ENCODE results near the gene NAV2. TPM values are rescaled to one million over a fixed set of nuclear protein-coding genes. Genes with fewer than 3 reads are reported as not detected.
A peak's percentile ranks its signal among the peaks of the same experiment; 100 is the strongest.

The NAV2 gene
- total and polyA plus RNA-seq, 4 donors = 5.0 to 250 (median 51.4) TPM

DNA sequence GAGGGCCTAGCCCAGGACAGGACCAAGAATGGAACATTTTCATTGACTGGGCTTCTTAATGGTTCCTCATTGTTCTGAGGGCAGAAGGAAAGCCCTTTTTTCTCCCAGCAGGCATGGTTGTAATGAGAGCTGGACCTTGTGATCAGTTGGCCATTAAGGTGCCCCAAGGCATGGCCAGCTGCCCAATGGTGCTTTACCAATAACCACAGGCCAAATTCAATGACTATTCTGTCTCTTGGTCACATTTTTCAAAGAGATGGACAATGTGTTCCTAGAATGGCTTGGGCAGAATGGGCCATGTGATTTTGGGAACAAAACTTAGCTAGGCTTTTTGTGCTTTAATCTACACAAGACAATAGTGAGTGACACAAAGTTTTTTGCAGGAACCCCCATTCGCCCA lies 7.3 kb downstream of the NAV2 start:
- H3K27me3 ChIP-seq (ENCODE audit: control insufficient read depth in 1 of 2, insufficient read depth in 2 of 2, low read length in 1 of 2) = no peaks in the 10 kb centered on the region
- DNase-seq (no peak), ATAC-seq (ENCODE audit: low FRiP score) (no peak)
- H3K36me3 ChIP-seq (ENCODE audit: control insufficient read depth in 1 of 2, insufficient read depth in 2 of 2, low read length in 1 of 2) = no peaks in the 10 kb centered on the region
- H3K4me1 ChIP-seq (ENCODE audit: control insufficient read depth in 1 of 2, insufficient read depth in 2 of 2, low read length in 2 of 2) = peaks cover 10 to 20% of the 10 kb centered on the region in 2 donors
- H3K9me3 ChIP-seq (ENCODE audit: control insufficient read depth, low read length) = no peaks in the 10 kb centered on the region
- peak overlapping the region; percentile 8 to 86 for H3K27ac ChIP-seq (ENCODE audit: low read depth in 1 of 2, low read length in 2 of 2)
- 62 to 81% methylated on average over 1 of the region's 1 CpG for WGBS, 2 donors
- no peak overlapping the region for H3K4me3 ChIP-seq (ENCODE audit: low read length in 2 of 2)
- intact Hi-C loops (cut with DNase I) = loop anchor here in 1 of 2 donors (5.0 to 10.0 kb wide), 2 partner anchors 38 to 395 kb away; no protein-coding TSS in a partner anchor

DNA sequence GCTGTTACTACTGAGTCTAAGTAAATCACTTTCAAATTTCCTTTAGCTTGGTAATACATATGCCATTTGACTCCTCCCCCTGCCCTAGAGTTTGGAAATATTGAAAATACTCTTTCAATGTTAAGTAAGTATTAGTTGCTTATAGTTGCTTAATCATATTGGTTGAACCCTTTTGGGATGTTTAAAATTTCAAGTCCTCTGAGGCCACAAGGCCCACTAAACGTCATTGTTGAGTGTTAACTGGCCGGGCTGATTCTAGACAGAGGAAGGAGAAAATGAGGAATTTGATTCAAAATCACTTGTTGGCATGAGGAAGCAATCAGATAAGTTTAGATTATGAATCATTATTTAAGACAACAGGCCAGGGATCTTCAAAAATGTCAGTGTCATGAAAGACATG lies 8.5 kb downstream of the NAV2 start:
- Histone ChIP-seq H3K9me3 (ENCODE audit: control insufficient read depth, low read length) (no peaks in the 10 kb centered on the region), H3K36me3 (ENCODE audit: control insufficient read depth in 1 of 2, insufficient read depth in 2 of 2, low read length in 1 of 2) (no peaks in the 10 kb centered on the region), H3K4me3 (ENCODE audit: low read length in 2 of 2) (no peak overlapping the region), H3K27me3 (ENCODE audit: control insufficient read depth in 1 of 2, insufficient read depth in 2 of 2, low read length in 1 of 2) (no peaks in the 10 kb centered on the region), H3K4me1 (ENCODE audit: control insufficient read depth in 1 of 2, insufficient read depth in 2 of 2, low read length in 2 of 2) (peaks cover 15 to 20% of the 10 kb centered on the region in 2 donors), H3K27ac (ENCODE audit: low read depth in 1 of 2, low read length in 2 of 2) (no peak overlapping the region)
- no peak for DNase-seq
- no peak for ATAC-seq (ENCODE audit: low FRiP score)
- intact Hi-C loops (cut with DNase I) = loop anchor here in 1 of 2 donors (10.0 kb wide), 1 partner anchor 394 kb away; no protein-coding TSS in a partner anchor
- WGBS, 2 donors = 32 to 41% methylated on average over 2 of the region's 2 CpGs

DNA sequence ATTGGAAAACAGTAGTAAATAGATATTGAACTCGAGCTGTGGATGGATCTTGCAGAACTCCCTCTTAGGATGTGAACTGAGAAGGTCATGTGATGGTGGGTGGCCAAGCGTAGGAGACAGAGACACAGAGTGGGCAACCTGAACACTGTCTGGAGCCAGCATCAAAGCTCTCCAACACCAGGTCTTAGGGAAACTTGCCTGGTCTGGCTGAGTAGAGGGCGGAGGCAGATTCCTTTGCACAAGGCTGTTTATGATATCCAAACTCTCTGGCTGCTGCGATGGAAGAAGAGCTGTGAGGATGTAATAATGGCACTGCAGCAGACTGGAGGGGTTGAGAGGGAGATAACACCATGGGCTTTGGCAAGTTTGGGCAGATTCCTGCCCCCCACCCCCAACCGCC lies 10.1 kb downstream of the NAV2 start:
- Histone ChIP-seq H3K9me3 (ENCODE audit: control insufficient read depth, low read length) (no peaks in the 10 kb centered on the region), H3K27me3 (ENCODE audit: control insufficient read depth in 1 of 2, insufficient read depth in 2 of 2, low read length in 1 of 2) (no peaks in the 10 kb centered on the region), H3K4me1 (ENCODE audit: control insufficient read depth in 1 of 2, insufficient read depth in 2 of 2, low read length in 2 of 2) (peaks cover 19 to 24% of the 10 kb centered on the region in 2 donors), H3K4me3 (ENCODE audit: low read length in 2 of 2) (no peak overlapping the region), H3K36me3 (ENCODE audit: control insufficient read depth in 1 of 2, insufficient read depth in 2 of 2, low read length in 1 of 2) (no peaks in the 10 kb centered on the region), H3K27ac (ENCODE audit: low read depth in 1 of 2, low read length in 2 of 2) (peak overlapping the region; percentile 70 to 96)
- intact Hi-C loops (cut with DNase I) = loop anchor here in 1 of 2 donors (10.0 kb wide), 1 partner anchor 392 kb away; no protein-coding TSS in a partner anchor
- ATAC-seq (ENCODE audit: low FRiP score) = no peak
- no peak for DNase-seq
- WGBS, 2 donors = 47 to 55% methylated on average over 5 of the region's 5 CpGs

DNA sequence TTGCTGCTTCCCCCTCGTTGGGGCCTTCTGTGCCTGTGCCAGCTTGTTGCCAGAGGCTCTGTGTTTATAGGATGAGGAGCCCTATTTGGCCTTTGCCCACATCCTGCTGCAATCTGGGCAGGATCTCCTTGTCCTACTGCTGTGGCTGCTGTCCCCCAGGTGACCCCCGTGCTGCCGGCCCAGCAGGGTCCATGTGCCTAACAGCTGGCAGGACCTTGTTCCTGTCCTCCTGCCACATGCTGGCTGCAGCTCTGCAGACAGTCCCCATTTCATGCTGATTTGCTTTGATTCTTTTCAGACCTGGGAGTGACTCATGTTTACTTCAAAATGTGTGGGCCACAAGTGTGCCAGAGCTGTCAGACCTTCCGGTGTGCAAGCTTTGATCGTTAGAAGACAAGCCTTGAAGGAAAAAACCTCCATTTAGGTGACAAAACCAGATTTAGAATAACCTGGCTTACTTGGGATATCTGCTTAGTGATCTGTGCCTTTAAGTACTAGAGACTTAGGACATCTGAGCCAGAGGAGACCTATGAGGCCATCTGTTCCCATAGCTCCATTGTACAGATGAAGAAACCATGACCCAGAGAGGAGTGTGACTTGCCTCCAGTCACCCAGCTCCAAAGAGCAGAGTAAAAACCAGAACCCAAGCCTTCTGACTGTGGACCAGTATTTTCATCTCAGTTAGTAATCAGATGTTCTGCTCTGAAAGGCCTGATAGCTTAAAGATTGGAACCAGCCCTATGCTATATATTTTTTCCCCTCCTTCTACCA lies 11.1 kb downstream of the NAV2 start:
- peak; percentile 79 to 81 for DNase-seq
- H3K4me1 ChIP-seq (ENCODE audit: control insufficient read depth in 1 of 2, insufficient read depth in 2 of 2, low read length in 2 of 2) = peaks cover 22 to 24% of the 10 kb centered on the region in 2 donors
- H3K36me3 ChIP-seq (ENCODE audit: control insufficient read depth in 1 of 2, insufficient read depth in 2 of 2, low read length in 1 of 2) = no peaks in the 10 kb centered on the region
- peak overlapping the region; percentile 96 to 100 for H3K27ac ChIP-seq (ENCODE audit: low read depth in 1 of 2, low read length in 2 of 2)
- peak; percentile 46 for ATAC-seq (ENCODE audit: low FRiP score)
- no peaks in the 10 kb centered on the region for H3K27me3 ChIP-seq (ENCODE audit: control insufficient read depth in 1 of 2, insufficient read depth in 2 of 2, low read length in 1 of 2)
- no peaks in the 10 kb centered on the region for H3K9me3 ChIP-seq (ENCODE audit: control insufficient read depth, low read length)
- 1 to 2% methylated on average over 5 of the region's 5 CpGs for WGBS, 2 donors
- intact Hi-C loops (cut with DNase I) = loop anchor here in 1 of 2 donors (10.0 kb wide), 1 partner anchor 391 kb away; no protein-coding TSS in a partner anchor
- no peak overlapping the region for H3K4me3 ChIP-seq (ENCODE audit: low read length in 2 of 2)

DNA sequence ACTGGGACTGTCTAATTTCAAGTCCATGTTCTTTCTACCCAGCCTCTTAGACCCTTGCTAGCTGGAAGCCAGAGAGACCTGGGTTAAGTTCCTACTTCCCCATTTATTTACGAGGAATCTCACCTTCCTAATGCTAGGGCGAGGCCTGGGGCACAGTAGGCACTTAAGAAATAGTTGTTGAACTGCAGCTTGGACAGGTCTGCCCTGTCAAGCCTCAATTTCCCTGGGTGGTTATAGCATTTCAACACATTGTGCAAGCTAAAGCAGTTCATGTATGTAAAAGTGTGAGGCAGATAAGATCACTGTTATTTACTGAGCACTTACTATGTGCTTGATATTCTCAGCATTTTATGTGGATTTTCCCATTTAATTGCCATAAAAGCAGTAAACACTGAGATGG lies 12.1 kb downstream of the NAV2 start:
- Histone ChIP-seq H3K27ac (ENCODE audit: low read depth in 1 of 2, low read length in 2 of 2) (peak overlapping the region; percentile 96 to 100), H3K36me3 (ENCODE audit: control insufficient read depth in 1 of 2, insufficient read depth in 2 of 2, low read length in 1 of 2) (no peaks in the 10 kb centered on the region), H3K27me3 (ENCODE audit: control insufficient read depth in 1 of 2, insufficient read depth in 2 of 2, low read length in 1 of 2) (no peaks in the 10 kb centered on the region), H3K9me3 (ENCODE audit: control insufficient read depth, low read length) (no peaks in the 10 kb centered on the region), H3K4me1 (ENCODE audit: control insufficient read depth in 1 of 2, insufficient read depth in 2 of 2, low read length in 2 of 2) (peaks cover 21 to 24% of the 10 kb centered on the region in 2 donors), H3K4me3 (ENCODE audit: low read length in 2 of 2) (no peak overlapping the region)
- intact Hi-C loops (cut with DNase I) = loop anchor here in 1 of 2 donors (10.0 kb wide), 1 partner anchor 390 kb away; no protein-coding TSS in a partner anchor
- DNase-seq (no peak), ATAC-seq (ENCODE audit: low FRiP score) (no peak)
- WGBS, 2 donors = 78 to 84% methylated on average over 2 of the region's 2 CpGs

DNA sequence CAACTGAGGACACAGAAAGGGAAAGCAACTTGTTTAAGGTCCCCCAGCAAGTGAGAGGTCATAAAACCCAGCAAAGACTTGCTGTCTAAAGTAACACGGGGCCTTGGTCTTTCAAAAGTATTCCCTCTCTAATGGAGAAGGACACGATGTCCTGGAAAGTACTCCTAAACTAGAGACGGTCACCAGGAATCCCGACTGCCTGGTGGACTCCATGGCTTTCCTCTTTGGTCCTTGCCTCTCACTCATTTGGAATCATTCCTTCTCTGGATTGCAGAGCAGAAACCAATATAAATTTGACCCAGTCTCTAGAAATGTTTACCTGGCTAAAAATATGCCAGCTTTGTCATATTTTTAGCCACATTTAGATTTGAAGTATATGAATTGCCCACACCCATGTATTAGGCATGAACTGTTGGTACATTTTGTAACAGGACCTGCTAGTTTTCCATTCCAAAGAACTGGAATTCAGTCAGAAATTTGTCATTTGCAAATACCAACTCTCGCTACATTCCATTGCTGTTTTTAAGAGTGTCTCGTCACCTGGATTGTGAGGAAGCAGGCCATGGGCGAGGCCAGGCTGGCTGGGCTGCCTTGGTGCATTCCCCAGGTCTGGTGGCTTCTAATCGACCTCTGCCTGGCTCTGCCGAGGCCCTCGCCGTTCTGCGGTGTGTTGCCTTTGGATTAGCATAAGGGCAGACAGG lies 12.9 kb downstream of the NAV2 start:
- DNase-seq (peak; percentile 85 to 91), ATAC-seq (ENCODE audit: low FRiP score) (peak; percentile 75)
- intact Hi-C loops (cut with DNase I) = loop anchor here in 1 of 2 donors (10.0 kb wide), 1 partner anchor 389 kb away; no protein-coding TSS in a partner anchor
- Histone ChIP-seq H3K4me1 (ENCODE audit: control insufficient read depth in 1 of 2, insufficient read depth in 2 of 2, low read length in 2 of 2) (peaks cover 14 to 24% of the 10 kb centered on the region in 2 donors), H3K9me3 (ENCODE audit: control insufficient read depth, low read length) (no peaks in the 10 kb centered on the region), H3K27me3 (ENCODE audit: control insufficient read depth in 1 of 2, insufficient read depth in 2 of 2, low read length in 1 of 2) (no peaks in the 10 kb centered on the region), H3K27ac (ENCODE audit: low read depth in 1 of 2, low read length in 2 of 2) (peak overlapping the region; percentile 96 to 100), H3K36me3 (ENCODE audit: control insufficient read depth in 1 of 2, insufficient read depth in 2 of 2, low read length in 1 of 2) (no peaks in the 10 kb centered on the region), H3K4me3 (ENCODE audit: low read length in 2 of 2) (no peak overlapping the region)
- 2 to 9% methylated on average over 12 of the region's 12 CpGs for WGBS, 2 donors

DNA sequence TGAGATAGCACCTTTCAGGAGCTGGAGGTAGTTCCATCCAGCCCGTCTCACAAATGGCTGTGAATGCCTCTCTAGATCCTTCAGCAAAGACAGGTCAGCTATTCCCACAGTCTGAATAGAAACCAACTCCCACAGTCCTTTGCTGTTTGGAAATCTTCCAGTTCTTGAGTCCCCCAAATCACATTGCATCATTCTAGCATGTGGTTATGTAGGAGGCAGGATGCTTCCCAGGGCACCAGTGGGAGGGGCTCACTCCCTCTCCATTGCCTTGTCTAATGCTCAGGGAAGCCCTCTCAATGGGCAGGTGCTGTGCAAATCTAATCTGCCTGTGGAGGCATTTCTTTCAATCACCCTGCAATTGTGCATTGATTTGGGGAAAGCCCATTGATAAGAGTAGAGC lies 14.6 kb downstream of the NAV2 start:
- 26 to 32% methylated on average over 1 of the region's 1 CpG for WGBS, 2 donors
- peak in 1 of 2 donors; percentile 52 for DNase-seq
- Histone ChIP-seq H3K36me3 (ENCODE audit: control insufficient read depth in 1 of 2, insufficient read depth in 2 of 2, low read length in 1 of 2) (no peaks in the 10 kb centered on the region), H3K27me3 (ENCODE audit: control insufficient read depth in 1 of 2, insufficient read depth in 2 of 2, low read length in 1 of 2) (no peaks in the 10 kb centered on the region), H3K27ac (ENCODE audit: low read depth in 1 of 2, low read length in 2 of 2) (peak overlapping the region; percentile 97 to 99), H3K4me1 (ENCODE audit: control insufficient read depth in 1 of 2, insufficient read depth in 2 of 2, low read length in 2 of 2) (peaks cover 14 to 24% of the 10 kb centered on the region in 2 donors), H3K4me3 (ENCODE audit: low read length in 2 of 2) (no peak overlapping the region), H3K9me3 (ENCODE audit: control insufficient read depth, low read length) (no peaks in the 10 kb centered on the region)
- ATAC-seq (ENCODE audit: low FRiP score) = no peak
- intact Hi-C loops (cut with DNase I) = loop anchor here in 1 of 2 donors (10.0 kb wide), 1 partner anchor 388 kb away; no protein-coding TSS in a partner anchor

DNA sequence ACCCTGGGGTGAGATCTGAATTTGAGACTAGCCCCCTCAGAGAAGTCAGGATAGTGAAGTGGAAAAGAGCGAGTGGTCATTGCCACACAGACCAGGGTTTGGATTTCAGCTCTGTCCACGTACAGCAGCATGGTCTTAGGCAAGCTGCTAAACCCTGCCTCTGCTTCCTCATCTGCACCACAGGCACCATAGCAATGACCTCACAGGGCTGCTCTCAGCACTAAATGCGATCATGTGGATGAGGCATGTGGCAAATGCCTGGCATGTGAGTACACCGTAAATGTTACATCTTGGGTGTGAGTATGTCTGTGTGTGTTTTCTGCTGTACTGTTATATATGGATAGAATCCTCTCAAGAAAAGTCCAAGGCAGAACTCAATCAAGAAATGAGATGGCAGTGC lies 15.8 kb downstream of the NAV2 start:
- H3K9me3 ChIP-seq (ENCODE audit: control insufficient read depth, low read length) = no peaks in the 10 kb centered on the region
- peak in 1 of 2 donors; percentile 72 for DNase-seq
- no peak for ATAC-seq (ENCODE audit: low FRiP score)
- H3K27me3 ChIP-seq (ENCODE audit: control insufficient read depth in 1 of 2, insufficient read depth in 2 of 2, low read length in 1 of 2) = no peaks in the 10 kb centered on the region
- no peaks in the 10 kb centered on the region for H3K36me3 ChIP-seq (ENCODE audit: control insufficient read depth in 1 of 2, insufficient read depth in 2 of 2, low read length in 1 of 2)
- intact Hi-C loops (cut with DNase I) = loop anchor here in 1 of 2 donors (10.0 kb wide), 1 partner anchor 386 kb away; no protein-coding TSS in a partner anchor
- 24 to 31% methylated on average over 4 of the region's 4 CpGs for WGBS, 2 donors
- H3K4me3 ChIP-seq (ENCODE audit: low read length in 2 of 2) = no peak overlapping the region
- peaks cover 7 to 21% of the 10 kb centered on the region in 2 donors for H3K4me1 ChIP-seq (ENCODE audit: control insufficient read depth in 1 of 2, insufficient read depth in 2 of 2, low read length in 2 of 2)
- H3K27ac ChIP-seq (ENCODE audit: low read depth in 1 of 2, low read length in 2 of 2) = peak overlapping the region in 1 of 2 donors; percentile 99
